ENCODE results near the gene FGFRL1. TPM values are rescaled to one million over a fixed set of nuclear protein-coding genes. Genes with fewer than 3 reads are reported as not detected.

The FGFRL1 gene
- total RNA-seq, 1 experiment from 2014 or later: 26.1 TPM

DNA sequence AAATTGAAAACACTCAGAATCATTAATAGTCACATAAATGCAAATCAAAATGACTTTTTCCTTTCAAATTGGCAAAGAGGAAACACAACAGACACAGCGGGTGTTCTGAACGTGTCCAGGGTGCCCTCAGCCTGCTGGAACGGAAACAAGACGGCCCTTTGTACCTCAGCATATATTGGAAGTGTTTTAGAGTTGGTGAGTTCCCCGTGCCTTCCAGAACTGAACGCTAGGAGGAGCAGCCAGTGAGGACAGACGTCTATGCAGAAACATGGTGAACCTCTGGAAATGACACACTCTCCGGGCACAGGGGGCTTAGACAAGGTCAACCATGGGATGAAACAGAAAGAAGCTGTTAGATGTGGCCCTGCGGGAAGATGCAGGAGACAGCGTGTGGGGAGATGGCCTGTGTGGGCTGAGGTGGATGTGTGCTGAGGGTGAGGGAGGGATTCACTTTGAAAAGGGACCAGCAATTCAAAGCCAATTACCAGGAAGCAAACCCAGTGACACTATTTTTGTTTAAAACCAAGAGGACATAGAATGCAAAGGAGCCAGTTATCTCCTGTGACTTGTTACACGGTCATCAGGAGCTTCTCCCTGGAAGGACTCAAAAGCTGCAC is 61.5 kb downstream of the FGFRL1 start:
- Histone ChIP-seq H4K5ac (ENCODE audit: insufficient read length, low read depth, low read length) (no peak overlapping the region), H3K56ac (ENCODE audit: insufficient read length, low read depth, low read length) (no peak overlapping the region), H3K27me3 (ENCODE audit: insufficient read depth, low read length) (no peaks in the 10 kb centered on the region), H3K23ac (ENCODE audit: insufficient read length, low read depth, low read length) (no peak overlapping the region), H2BK5ac (ENCODE audit: insufficient read length, low read length) (no peak overlapping the region), H3K27ac (ENCODE audit: insufficient read length, low read depth, low read length) (no peak overlapping the region), H2BK120ac (ENCODE audit: low read depth, low read length, poor library complexity, severe bottlenecking) (no peak overlapping the region), H3T11ph (ENCODE audit: low read length) (no peak overlapping the region), H3K14ac (ENCODE audit: insufficient read depth, low read length) (no peak overlapping the region), H3K4me2 (ENCODE audit: insufficient read depth, insufficient read length, low read length) (no peak overlapping the region), H3K79me2 (ENCODE audit: insufficient read depth, low read length) (no peaks in the 10 kb centered on the region), H3K9me3 (ENCODE audit: control insufficient read depth, low read depth, low read length) (peaks cover 5% of the 10 kb centered on the region), H3K4me1 (ENCODE audit: insufficient read depth, low read length) (no peaks in the 10 kb centered on the region), H2AK5ac (ENCODE audit: insufficient read length, low read length) (no peak overlapping the region), H3K23me2 (ENCODE audit: insufficient read length, low read depth, low read length, poor library complexity, severe bottlenecking) (no peaks in the 10 kb centered on the region), H2BK20ac (ENCODE audit: low read depth, low read length, poor library complexity, severe bottlenecking) (no peak overlapping the region), H3K4ac (ENCODE audit: low read depth, low read length) (no peak overlapping the region), H3K9ac (ENCODE audit: extremely low read depth, insufficient read length, low read length) (no peak overlapping the region), H3K18ac (ENCODE audit: insufficient read length, low read depth, low read length) (no peak overlapping the region), H2BK15ac (ENCODE audit: low read depth, low read length) (no peak overlapping the region), H4K20me1 (ENCODE audit: control insufficient read depth, insufficient read depth, insufficient read length) (peaks cover 3% of the 10 kb centered on the region), H4K91ac (ENCODE audit: insufficient read length, low read depth, low read length) (no peak overlapping the region), H3K79me1 (ENCODE audit: insufficient read depth, low read depth, low read length, poor library complexity, severe bottlenecking) (no peaks in the 10 kb centered on the region), H2AFZ (ENCODE audit: low read length) (no peak overlapping the region), H2BK12ac (ENCODE audit: insufficient read length, low read depth, low read length) (no peak overlapping the region), H4K8ac (replicated peaks; ENCODE audit: insufficient read length, low read depth, low read length) (no peak overlapping the region)
- peaks cover 6 to 14% of the 10 kb centered on the region in 2 experiments; a peak in 4 of 5 replicates for H3K9me3 Mint-ChIP-seq
- peak; percentile 67 for DNase-seq
- H3K27ac Mint-ChIP-seq: no peak overlapping the region
- no CpG with 5 or more reads among the region's 11 CpGs for WGBS (ENCODE audit: extremely low coverage, insufficient read length, low lambda C conversion rate)
- peaks cover 54% of the 10 kb centered on the region for H3K27me3 Mint-ChIP-seq (ENCODE audit: low read depth)
- no peak overlapping the region for H3K4me3 Mint-ChIP-seq
- H3K4me1 Mint-ChIP-seq: peaks cover 2% of the 10 kb centered on the region in 2 experiments; a peak in 3 of 4 replicates
- no peaks in the 10 kb centered on the region; a peak in 2 of 7 replicates for H3K36me3 Mint-ChIP-seq (ENCODE audit: insufficient read depth in 1 of 3, low read depth in 3 of 3)
- TF ChIP-seq, protein P1, sequence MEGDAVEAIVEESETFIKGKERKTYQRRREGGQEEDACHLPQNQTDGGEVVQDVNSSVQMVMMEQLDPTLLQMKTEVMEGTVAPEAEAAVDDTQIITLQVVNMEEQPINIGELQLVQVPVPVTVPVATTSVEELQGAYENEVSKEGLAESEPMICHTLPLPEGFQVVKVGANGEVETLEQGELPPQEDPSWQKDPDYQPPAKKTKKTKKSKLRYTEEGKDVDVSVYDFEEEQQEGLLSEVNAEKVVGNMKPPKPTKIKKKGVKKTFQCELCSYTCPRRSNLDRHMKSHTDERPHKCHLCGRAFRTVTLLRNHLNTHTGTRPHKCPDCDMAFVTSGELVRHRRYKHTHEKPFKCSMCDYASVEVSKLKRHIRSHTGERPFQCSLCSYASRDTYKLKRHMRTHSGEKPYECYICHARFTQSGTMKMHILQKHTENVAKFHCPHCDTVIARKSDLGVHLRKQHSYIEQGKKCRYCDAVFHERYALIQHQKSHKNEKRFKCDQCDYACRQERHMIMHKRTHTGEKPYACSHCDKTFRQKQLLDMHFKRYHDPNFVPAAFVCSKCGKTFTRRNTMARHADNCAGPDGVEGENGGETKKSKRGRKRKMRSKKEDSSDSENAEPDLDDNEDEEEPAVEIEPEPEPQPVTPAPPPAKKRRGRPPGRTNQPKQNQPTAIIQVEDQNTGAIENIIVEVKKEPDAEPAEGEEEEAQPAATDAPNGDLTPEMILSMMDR (conservative IDR thresholded peaks at IDR 0.05): peak; percentile 74

All from H9 (cell line).